Middle frontal gyrus (tissue), 1 donor: ENCODE results near the gene TNRC6C.
"Not testable (repeated sequence)": the region's sequence is repeated elsewhere in the genome, so short reads cannot be mapped to it uniquely, and the experiment has no call there.

Source experiments
- DNase-seq: peaks from one replicate; pipeline ENCODE4 v3.0.0-alpha.2; 2015; ENCODE audit warnings: low spot score; ENCODE audit errors: extremely low spot score

The TNRC6C gene

DNA sequence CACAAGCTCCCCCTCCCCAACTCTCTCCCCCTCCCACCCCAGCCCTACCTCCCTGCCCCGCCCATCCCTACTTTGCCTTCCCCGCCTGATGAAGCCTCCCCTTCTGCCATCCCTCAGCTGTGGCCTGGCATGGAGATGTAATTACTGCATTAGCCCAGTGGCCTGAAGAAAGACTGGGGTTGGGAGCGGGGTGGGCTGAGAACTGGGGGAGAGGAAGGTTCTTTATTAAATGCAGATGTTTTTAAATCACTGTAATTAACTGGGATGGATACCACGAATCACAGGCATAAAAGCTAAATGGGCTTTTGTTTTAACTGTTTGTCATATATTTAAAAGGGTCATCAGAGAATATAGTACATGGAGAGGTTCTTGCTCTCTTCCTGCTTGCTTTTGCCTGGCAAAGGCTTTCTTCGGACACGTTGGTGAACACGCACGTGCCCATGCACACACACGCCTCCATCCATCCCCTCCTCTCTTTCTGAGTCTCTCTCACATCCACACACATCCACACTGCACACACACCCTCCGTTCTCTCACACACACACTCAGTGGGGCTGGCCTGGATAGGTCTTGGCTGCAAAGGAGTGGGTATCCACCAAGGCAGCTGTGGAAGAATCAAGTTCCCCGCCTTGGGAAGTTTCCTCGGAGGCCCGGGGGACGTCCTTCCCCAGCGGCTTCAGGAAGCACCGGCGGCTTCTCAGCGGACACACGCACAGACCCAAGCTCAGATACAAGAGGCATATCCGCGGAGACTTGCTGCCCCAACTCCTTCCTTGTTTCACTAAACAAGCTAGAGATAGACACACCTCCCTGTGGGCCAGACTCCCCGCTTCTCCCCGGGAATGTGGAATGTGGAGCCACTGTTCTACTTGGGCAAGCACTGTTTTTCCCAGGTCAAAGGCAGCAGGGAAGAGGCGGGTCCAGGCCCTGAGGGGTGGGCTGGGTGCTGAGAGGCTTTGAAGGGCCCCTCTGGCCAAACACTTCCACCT is 27.4 kb upstream of the TNRC6C start:
- DNase-seq, result no peak

DNA sequence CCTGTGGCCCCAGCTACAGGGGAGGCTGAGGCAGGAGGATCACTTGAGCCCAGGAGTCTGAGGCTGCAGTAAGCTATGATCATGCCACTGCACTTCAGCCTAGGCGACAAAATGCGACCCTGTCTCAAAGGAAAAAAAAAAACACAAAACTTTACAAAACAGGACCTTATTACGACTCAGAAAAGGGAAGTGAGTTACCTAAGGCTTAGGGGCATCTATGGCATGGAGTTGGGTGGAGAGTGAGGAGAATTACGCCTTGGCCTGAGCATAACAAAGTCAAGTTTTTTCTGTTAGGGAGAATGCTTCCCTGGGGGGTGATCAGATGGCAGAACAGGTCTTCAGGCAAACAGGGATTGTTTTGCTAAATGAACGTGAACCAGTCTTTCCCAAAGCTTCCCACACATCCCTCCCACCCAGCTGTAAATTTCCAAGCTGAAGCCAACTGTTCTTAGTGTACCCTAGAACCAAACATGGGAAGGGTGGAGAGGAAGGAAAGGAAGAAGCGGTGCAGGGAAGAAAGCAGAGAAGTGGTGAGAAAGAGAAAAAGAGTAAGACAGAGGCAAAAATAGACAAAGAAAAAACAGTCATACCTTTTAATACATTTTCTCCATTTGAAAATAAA is 24.6 kb upstream of the TNRC6C start:
- no peak for DNase-seq

DNA sequence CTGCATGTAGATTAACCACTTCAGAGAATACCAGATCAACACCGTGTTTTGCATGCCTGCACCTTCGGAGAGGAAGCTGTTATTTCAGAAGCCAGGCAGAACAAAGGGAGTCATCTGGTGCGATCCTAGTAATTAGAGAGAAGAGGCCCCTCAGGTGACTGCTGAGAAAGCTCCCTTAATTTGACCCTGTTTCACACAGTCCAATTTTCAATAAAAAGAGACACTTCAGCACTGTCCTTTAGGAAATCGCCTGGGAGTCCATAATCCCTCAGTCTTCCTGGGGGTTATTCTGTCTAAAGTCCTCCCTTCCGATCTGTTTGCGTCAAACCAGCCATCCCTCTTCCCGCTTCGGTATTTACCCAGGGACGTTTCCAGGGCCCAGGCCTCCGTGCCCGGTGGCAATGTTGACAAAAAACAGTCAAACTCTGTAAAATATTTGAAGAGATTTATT is 23.4 kb upstream of the TNRC6C start:
- no peak for DNase-seq

DNA sequence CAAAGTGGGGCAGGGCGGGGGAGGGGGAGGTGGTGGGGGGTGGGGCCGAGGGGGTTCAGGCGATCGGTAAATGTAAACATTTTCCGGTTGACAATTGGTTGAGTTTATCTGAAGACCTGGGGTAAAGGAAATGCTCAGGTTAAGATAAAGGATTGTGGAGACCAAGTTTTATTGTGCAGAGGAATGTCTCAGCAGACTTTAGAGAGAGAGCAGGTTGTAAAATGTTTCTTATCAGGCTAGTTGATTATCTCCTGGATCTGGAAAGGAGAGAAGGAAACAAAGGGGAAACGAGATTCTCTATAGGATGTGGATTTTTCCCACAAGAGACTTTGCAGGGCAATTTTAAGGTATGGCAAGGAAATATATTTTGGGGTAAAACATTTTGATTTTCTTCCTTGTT is 22.8 kb upstream of the TNRC6C start:
- not testable (repeated sequence) for DNase-seq

DNA sequence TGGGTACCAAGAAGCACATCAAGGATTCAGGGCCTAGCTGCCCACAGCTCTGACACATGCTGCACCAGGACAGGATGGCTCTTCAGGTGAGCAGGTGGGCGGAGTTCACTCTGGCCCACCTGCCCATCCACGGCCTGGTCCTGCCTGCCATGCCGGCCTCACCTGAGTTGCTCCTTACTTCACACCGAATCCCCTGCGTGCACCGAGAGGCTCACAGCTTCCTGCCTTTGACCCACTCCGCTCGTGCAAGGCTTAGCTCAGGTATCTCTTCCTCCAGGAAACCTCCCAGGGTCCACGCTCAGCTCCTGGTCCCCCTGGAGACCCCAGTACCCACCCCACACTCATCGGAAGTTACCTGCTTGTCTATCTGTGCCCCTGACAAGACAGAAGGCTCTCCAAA is 21.6 kb upstream of the TNRC6C start:
- DNase-seq, result no peak

DNA sequence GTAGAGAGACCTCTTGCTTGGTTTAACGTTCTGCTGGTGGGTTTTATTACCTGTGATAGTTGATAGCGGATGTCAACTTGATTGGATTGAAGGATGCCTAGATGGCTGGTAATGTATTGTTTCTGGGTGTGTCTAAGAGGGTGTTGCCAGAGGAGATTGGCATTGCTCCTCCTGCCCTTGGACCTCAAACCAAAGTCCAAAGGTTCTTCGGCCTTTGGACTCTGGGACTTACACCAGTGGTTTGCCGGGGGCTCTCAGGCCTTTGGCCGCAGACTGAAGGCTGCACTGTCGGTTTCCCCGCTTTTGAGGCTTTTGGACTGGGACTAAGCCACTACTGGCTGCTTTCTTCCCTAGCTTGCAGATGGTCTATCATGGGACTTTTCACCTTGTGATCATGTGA is 17.5 kb upstream of the TNRC6C start:
- DNase-seq, result no peak

DNA sequence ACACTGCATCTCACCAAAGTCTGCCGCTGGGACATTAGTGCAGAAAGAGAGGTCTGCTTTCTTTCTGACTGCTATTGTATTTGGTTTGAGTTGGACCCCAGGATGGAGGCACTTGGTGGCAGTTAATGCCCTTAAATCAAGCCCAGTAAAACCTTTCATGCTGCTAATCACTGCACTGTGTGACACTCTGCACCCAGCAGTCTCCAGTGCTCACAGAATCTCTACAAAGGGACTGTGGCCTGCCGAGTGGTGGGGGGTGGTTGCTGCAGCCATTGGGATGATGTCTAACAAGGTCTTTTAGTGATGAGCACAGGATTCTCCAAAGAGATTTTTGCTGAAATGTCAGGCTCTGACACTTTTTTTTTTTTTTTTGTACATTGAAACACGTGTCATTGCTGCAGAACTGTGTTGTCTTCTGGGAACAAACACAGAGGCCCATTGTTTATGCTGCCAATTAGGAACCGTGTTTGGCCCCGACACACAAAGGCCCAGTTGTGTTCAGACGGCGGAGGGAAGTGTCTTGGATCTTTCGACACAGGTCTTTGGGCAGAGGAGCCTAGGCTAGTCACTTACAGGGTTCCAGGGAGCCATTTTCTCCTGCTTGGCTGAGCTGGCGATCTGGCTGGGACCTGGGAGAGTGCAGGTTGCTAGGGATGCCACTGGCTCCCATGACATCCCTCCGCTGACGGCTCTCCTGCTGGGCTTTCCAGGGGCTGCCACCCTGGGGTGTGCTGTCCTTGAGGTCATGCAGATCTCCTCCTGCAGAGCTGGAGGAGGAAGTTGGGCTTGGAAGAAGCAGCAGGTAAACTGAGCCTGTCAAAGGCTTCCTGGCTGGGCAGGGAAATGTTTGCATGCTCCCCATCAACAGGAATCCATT is 16.2 kb upstream of the TNRC6C start:
- DNase-seq, result peak; percentile 80

DNA sequence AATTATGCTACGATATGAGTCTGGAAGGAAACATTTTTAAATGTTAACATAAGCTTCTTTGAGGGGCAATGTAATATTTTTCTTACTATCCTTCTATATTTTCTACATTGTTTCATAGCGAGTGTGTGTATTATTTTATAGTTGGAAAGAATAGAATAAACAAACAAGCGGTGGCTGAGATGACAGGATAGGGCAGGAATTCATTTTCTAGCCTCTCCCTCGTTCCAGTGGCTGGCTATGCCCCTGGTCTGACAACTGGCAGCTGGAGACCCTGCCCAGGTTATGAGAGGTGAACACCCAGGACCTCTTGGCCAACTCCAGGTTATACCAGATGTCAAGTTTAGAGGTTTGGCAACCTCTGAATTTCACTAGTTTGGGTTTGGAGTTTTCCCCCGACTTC is 14.5 kb upstream of the TNRC6C start:
- DNase-seq, result no peak

DNA sequence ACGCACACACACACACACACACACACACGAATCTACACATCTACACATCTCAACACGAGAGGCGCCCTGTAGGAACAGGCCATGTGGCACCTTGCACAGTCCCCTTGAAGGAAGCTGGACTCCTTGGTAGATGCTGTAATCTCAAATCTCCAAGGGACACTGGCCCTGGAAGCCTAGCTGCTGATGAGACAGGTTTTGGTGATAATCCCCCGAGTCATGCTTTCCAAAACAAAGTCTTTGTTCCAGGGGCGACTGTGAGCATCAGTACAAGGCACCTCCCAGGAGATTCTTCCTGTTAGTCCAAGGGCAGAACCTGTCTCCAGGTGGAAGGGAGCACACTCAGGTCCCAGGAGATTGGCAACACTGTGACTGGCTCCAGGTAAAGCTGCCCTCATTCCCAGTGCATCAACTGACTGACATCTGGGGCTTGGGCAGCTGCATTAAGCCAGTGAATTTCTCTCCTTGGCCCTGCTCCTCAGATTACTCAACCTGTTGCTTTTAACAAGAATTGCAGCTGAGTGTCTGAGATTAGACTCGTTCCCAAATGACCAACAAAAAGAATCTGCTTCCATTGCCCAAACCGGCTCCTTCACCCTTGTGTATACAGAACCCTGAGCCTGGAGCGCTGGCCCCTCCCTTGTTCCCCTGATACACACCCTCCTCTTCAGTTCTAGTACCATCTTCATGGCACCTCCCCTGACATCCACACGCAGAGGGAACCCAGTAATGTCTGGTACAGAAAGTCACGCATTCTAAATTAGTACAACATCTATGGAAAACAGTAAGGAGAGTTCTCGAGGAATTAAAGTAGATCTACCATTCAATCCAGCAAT is 13.9 kb upstream of the TNRC6C start:
- no peak for DNase-seq

DNA sequence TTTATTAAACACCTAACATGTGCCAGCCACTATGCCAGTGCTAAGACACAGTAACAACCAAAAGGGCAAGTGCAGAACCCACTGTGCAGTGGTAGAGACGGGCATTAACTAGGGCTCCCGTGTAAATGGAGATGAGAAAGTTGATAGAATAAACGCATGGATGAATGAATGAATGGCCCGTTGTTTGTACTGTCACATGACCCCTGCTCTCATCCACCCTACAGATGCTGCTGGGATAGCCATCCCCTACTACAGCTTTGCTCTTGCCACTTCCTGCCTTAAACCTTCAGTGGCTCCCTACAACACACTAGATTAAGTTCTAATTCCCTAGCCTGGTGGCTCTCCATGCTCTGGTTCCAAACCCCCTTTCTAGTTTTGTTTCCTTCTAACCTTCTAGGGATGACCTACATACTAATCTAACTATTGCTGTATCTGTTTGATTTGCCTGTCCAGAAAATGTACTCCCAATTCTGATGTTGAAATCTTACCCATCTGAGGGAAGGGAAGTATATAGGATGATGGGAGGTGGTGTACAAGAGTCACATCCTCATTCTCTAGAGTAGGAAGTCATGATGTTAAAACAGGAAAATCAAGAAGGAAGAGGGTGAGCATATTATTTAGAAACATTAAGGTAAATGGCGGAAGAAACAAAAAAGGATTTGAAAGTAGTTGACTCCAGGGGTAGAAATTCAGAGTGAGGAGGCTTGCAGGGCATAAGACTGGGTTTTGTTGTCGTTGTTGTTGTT is 11.4 kb upstream of the TNRC6C start:
- DNase-seq, result no peak

DNA sequence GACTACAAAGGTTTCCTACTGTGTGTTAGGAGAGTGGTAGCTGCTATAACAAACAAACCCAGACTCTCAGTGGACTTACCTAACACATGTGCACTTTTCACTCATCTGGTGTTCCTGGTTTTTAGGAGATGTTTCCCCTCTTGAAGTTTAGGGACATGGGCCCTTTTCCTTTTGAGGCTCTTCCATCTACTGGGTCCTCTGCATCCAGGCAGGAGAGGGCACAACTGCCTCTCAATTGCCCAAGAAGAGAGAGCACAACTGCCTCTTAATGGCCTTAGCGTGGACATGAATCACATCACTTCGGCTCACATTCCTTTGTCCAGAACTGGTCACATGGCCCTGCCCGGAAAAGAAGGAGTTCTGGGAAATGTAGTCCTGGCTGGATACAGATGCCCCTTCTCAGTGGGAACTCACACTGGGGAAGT is 9.8 kb upstream of the TNRC6C start:
- no peak for DNase-seq

DNA sequence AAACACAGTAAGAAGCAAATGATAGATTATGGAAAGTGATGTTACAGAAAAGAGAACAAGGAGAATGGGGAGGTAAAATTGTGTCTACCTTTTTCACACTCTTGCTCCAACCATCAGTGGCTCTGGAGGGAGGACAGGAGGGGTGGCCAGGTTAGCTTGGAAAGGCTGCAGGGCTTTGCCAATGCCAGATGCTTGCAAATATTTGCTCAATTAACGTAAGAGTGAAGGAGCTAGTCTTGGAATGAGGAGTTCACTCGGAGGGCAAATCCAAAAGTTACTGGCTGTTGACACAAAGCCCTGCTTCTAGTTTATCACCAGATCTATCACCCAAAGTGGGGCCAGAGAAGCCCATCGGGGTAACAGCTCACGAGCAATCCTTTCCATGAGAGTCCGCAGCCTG is 7.4 kb upstream of the TNRC6C start:
- DNase-seq, result no peak

DNA sequence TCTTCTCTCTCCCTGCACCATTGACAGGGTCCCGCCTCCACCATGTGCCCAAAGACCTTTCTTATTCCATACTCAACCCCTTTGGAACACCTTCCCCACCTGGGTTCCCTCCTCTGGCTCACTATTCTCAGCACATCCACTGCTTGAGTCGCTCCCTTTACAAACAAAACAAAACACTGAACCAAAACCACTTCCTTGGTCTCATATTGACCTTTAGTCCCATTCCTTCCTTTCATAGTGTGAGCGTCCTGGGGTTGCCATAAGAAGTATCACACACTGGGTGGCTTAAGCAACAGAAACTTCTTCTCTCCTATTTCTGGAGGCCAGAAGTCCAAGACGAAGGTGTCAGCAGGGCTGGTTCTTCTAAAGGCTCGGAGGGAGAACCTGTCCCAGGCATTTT is 6.1 kb upstream of the TNRC6C start:
- no peak for DNase-seq

DNA sequence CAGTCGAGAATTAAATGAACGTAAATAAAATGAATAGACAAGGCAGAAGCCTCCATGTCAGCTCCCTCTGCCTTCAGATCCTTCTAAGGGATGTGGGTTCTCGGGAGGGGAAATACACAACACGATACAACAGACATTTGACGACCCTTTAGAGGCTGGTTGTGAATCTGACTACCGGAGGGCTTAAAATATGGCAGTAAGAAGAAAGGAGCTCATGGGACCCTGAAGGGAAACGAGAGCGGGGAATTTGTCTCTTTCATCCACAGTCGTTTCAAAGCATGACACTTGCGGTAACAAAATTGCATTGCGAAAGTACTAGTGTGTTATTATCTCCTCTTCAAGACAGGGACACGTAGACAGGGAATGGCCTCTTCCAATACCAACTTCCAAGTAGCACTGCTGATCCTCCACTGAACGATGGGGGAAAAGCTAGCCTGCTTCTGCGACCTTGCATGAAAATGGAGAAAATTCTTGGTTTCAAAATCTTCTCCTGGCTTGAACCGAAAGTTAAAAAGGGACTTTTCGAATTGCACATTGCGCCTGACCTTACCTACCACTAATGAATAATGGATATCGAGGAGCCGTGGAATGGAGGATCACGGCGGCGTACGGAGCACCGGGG is 1.2 kb upstream of the TNRC6C start:
- DNase-seq, result no peak

DNA sequence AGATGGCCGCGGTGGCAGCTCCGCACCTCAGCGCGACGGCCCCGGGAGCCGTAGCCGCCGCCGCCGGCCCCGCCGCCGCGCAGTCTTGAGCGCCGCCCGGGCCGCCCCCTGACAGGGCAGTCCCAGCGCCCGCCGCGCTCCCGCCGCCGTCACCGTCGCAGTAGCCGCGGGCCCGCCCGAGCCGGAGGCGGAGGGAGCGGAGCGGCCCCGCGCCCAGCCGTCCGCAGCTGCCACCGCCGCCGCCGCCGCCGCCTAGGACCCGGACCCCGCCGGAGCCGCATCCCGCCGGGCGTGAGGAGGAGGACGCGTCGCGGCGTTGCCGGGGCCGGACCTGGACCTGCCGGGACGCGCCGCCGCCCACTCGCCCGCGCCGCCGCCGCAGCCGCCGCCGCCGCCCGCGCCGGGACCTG is 218 bp downstream of the TNRC6C start:
- DNase-seq, result no peak

DNA sequence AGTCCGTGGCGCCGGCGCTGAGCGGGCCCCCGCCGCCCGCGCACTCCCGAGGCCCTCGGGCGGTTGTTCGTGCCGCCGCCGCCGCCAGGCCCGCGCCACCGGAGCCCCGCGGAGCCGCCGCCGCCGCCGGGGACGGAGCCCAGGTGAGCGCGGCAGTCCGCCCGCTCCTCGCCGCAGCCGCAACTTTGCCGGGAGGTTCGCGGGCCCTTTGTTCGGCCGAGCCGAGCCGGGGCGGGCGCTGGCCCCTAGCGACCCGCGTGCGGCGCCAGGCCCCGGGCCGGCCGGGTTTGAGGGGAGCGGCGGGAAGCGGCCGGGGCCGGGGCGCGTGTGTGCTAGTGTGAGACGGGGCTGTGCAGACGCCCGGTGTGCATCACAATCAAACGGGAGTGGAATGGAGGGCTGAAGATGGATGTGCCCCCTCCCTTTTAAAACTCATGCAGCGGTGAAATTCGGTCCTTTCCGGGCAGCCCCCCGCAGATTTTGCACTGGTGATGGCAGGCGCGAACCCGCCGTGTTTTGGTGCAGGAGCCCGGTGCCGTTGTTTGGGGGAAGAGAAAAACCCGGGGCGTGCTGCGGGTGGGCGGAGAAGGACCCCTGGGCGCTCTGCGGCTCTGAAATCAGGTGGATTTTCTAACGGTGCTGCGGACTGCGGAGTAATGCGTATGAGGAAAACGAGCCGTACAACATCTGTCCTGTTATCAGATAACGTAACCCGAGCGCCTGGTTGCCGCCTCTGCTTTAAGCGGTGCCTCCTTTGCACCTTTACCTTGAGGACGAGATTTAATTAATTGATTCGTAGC is 823 bp downstream of the TNRC6C start:
- no peak for DNase-seq

DNA sequence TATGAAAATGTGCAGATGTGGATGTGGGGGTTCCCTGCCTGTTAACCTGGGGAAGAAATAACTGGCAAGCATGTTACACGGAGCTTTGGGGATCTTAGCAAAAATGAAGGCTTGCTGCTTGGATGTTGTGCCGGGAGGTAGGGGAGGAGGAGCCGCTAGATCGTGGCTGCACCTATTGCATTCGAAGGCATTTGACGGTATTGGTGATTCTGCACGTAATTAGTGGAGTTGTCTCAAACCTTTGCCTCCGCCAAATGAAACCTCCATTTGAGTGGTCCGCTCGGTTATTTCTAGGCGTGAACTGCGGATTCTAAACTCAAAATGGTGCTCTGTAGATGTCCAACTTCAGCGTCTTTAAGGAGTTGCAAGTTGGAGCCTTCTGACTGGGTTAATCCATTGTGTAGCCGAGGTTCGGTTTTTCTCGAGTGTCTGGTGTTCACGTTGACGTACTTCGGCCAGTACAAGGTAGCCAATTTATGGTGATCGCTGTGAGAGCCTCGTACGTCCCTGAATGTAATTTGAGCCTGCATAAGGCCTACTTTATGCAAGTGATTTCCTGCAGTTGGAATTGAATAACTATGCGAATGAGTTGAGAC is 1.5 kb downstream of the TNRC6C start:
- no peak for DNase-seq

DNA sequence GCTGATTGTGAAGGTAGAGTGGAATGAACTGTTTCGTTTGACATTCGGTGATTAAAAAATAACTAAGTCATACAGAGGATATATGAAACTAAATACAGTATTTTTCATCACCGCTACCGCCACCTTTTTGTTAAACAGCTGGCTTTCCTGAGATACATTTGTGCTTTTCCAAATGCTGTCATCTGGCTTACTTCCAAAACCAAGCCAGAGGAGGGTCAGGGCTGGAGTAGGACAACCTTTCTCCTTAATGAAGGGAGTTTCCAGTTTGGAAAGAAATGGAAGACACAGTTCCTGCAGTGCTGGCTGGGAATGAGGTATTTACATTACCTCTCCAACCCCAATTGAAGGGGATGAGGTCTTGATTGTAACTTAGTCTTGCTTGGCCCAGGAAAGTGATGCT is 3.2 kb downstream of the TNRC6C start:
- no peak for DNase-seq
